GM12873 (cell line): ENCODE results near the gene GPX7.

Source experiments
- TF ChIP-seq, protein P1 (sequence below): IDR thresholded peaks from 2 replicates; pipeline ENCODE4 v1.5.1; 2012; ENCODE audit warnings: low read depth, mild to moderate bottlenecking, moderate library complexity, low read length, control low read depth; ENCODE audit not compliant: insufficient read depth; ENCODE audit errors: missing control alignments

The GPX7 gene

DNA sequence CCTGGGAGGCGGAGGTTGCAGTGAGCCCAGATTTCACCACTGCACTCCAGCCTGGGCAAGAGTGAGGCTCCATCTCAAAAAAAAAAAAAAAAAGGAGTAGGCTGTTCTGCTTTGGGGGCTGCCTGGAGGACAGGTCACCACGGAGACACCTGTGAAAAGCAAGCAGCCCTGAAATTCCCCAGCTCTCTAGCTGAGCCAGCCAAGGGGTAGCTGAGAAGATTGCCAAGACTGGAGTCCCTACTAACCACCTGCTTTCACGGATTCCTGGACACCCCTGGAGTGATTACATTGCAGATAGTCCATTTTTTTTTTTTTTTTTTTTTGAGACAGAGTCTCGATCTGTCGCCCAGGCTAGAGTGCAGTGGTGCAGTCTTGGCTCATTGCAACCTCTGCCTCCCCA, 12.5 kb downstream of the GPX7 start:
- TF ChIP-seq, protein P1, sequence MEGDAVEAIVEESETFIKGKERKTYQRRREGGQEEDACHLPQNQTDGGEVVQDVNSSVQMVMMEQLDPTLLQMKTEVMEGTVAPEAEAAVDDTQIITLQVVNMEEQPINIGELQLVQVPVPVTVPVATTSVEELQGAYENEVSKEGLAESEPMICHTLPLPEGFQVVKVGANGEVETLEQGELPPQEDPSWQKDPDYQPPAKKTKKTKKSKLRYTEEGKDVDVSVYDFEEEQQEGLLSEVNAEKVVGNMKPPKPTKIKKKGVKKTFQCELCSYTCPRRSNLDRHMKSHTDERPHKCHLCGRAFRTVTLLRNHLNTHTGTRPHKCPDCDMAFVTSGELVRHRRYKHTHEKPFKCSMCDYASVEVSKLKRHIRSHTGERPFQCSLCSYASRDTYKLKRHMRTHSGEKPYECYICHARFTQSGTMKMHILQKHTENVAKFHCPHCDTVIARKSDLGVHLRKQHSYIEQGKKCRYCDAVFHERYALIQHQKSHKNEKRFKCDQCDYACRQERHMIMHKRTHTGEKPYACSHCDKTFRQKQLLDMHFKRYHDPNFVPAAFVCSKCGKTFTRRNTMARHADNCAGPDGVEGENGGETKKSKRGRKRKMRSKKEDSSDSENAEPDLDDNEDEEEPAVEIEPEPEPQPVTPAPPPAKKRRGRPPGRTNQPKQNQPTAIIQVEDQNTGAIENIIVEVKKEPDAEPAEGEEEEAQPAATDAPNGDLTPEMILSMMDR = no peak

DNA sequence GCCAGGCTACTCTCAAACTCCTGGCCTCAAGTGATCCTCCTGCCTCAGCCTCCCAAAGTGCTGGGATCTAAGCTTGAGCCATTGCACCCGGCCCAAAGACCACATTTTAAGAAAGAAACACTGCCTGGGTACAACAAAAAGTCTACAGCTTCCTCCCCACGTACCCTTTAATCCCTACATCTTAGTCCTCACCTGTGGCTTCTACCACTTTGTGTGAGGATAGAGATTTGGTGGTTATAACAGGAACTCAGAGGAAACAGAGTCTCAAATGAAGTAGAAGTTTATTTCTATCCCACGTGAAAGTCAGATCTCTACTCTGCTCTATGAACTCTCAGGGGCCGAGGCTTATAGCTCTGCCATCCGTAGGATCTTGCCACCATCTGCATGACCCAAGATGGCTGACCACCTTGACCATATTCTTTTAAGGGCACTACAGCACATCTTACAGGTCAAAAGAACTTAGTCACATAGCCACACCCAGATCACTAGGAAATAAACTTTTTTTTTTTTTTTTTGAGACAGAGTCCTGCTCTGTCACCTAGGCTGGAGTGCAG, 13.4 kb downstream of the GPX7 start:
- TF ChIP-seq, protein P1 = no peak

DNA sequence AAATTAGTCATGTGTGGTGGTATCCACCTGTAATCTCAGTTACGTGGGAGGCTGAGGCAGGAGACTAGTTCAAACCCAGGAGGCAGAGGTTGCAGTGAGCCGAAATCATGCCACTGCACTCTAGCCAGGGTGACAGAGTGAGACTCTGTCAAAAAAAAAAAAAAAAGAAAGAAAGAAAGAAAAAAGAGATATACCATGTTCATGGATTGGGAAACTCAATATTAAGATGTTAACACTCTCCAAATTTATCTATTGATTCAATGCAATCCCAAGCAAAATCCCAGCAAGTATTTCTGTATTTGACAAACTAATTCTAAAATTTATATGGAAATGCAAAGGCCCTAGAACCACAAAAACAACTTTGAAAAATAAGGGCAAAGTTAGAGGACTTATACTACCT, 19.8 kb downstream of the GPX7 start:
- TF ChIP-seq, protein P1 = no peak

DNA sequence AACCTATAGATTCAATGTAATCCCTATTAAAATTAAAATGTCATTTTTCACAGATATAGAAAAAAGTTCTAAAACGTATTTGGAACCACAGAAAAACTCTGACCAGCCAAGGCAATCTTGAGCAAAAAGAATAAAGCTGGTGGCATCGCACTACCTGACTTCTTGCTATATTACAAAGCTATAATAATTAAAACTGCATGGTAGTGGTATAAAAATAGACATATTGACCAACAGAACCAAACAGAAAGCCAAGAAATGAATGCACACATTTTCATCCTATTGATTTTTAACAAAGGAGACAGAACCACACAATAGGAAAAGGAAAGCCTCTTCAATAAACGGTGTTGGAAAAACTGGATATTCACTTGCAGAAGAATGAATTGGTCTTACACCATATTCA, 21.6 kb downstream of the GPX7 start:
- TF ChIP-seq, protein P1 = no peak

DNA sequence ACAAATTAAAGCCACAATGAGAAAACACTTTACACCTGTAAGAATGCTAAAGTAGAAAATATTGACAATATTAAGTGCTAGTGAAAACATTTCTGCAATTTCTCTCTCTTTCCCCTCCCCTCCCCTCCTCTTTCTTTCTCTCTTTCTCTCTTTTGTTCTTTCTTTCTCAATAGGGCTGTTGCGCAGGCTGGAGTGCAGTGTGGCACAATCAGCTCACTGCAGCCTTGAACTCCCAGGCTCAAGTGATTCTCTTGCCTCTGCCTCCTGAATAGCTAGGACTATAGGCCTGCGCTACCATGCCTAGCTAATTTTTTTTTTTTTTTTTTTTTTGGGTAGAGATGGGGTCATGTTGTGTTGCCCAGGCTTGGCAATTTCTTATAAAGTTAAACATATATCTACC, 24.9 kb downstream of the GPX7 start:
- TF ChIP-seq, protein P1 = no peak

DNA sequence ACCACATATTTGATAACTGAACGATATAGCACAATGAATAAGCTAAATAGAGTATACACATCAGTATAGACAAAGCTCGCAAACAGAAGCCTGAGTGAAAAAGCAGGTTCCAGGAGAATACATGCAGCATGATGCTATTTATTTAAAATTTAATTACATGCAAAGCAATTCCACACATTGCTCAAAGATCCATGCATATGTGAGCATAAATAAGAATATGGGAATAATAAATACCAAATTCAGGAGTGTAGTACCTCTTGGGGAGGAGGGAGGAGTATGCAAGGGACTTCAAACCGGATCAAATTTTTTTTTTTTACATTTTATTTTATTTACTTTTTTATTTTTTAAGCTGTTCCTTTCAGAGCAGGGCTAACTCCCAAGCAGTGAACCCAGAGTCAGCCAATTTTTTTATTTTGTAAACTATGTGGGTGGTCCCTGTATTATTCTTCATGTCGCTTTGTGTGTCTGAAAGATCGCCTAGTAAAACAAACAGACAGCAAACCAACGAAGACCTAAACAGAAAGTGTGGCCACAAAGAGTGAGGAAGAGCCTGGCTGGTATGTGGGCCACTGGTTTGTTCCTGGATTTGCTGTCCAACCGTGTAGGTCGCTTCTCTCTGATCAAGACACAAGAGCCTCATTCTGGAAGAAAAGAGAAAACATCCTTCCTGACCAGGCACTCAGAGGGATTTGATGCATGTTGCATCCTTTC, 26.6 kb downstream of the GPX7 start:
- TF ChIP-seq, protein P1 = no peak

DNA sequence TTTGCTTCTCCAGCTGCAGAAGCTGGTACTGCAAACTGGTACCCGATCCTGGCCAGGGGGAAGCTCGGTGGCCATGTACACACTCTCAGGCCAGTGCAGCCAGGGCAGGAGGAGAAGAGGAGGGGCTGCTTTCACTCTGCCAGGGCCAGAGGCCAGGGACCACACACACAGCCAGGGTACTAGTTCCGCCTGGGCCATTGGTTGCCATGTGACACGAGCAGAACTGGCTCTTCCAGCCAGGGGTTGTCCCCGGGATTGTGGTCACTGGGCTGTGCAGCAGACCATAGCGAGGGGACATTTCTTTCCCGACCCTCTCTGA, 27.1 kb downstream of the GPX7 start:
- TF ChIP-seq, protein P1 = no peak
